ENCODE measurements around the gene NFATC3.
"Not testable (repeated sequence)": the region's sequence is repeated elsewhere in the genome, so short reads cannot be mapped to it uniquely, and the experiment has no call there.

NFATC3 gene

GRCh38 chr16:68083861-68084503 lies 1.2 kb upstream of the NFATC3 start:
- DNase-seq (ENCODE audit: insufficient read length): no peak
- FAIRE-seq: no peak
- no peak for TF ChIP-seq POLR2AphosphoS5 (IDR thresholded peaks at IDR 0.05; ENCODE audit: low read depth, low read length)

- FAIRE-seq (peak; percentile 97), DNase-seq (ENCODE audit: insufficient read length) (peak; percentile 88)
- no peak for TF ChIP-seq TAF1 (IDR thresholded peaks at IDR 0.05; ENCODE audit: borderline replicate concordance, low read depth, low read length)
- peak; percentile 80 for TF ChIP-seq POLR2AphosphoS5 (IDR thresholded peaks at IDR 0.05; ENCODE audit: low read depth, low read length)
- peak; percentile 90 for TF ChIP-seq POLR2A (IDR thresholded peaks at IDR 0.05; ENCODE audit: low read depth, low read length)
Measured at GRCh38 chr16:68084504-68085258, 489 bp upstream of the NFATC3 start.

GRCh38 chr16:68086336-68086841 lies 1.2 kb downstream of the NFATC3 start:
- DNase-seq (ENCODE audit: insufficient read length): no peak
- no peak for FAIRE-seq
- TF ChIP-seq TAF1 (IDR thresholded peaks at IDR 0.05; ENCODE audit: borderline replicate concordance, low read depth, low read length) (no peak), POLR2A (IDR thresholded peaks at IDR 0.05; ENCODE audit: low read depth, low read length) (no peak), POLR2AphosphoS5 (IDR thresholded peaks at IDR 0.05; ENCODE audit: low read depth, low read length) (no peak)

- FAIRE-seq: peak; percentile 9
- DNase-seq (ENCODE audit: insufficient read length): no peak
- TF ChIP-seq TAF1 (IDR thresholded peaks at IDR 0.05; ENCODE audit: borderline replicate concordance, low read depth, low read length) (no peak), POLR2AphosphoS5 (IDR thresholded peaks at IDR 0.05; ENCODE audit: low read depth, low read length) (no peak), POLR2A (IDR thresholded peaks at IDR 0.05; ENCODE audit: low read depth, low read length) (no peak)
Measured at GRCh38 chr16:68086860-68087268, 1.7 kb downstream of the NFATC3 start.

GRCh38 chr16:68087688-68088087 lies 2.5 kb downstream of the NFATC3 start:
- TF ChIP-seq POLR2AphosphoS5 (IDR thresholded peaks at IDR 0.05; ENCODE audit: low read depth, low read length) (no peak), TAF1 (IDR thresholded peaks at IDR 0.05; ENCODE audit: borderline replicate concordance, low read depth, low read length) (no peak), POLR2A (IDR thresholded peaks at IDR 0.05; ENCODE audit: low read depth, low read length) (no peak)
- FAIRE-seq (no peak), DNase-seq (ENCODE audit: insufficient read length) (no peak)

- FAIRE-seq: no peak
- DNase-seq (ENCODE audit: insufficient read length): no peak
- TF ChIP-seq POLR2AphosphoS5 (IDR thresholded peaks at IDR 0.05; ENCODE audit: low read depth, low read length): no peak
- TF ChIP-seq POLR2A (IDR thresholded peaks at IDR 0.05; ENCODE audit: low read depth, low read length): no peak
- no peak for TF ChIP-seq TAF1 (IDR thresholded peaks at IDR 0.05; ENCODE audit: borderline replicate concordance, low read depth, low read length)
Measured at GRCh38 chr16:68088130-68088972, 3.2 kb downstream of the NFATC3 start.

- TF ChIP-seq TAF1 (IDR thresholded peaks at IDR 0.05; ENCODE audit: borderline replicate concordance, low read depth, low read length) (no peak), POLR2A (IDR thresholded peaks at IDR 0.05; ENCODE audit: low read depth, low read length) (no peak), POLR2AphosphoS5 (IDR thresholded peaks at IDR 0.05; ENCODE audit: low read depth, low read length) (no peak)
- FAIRE-seq (no peak), DNase-seq (ENCODE audit: insufficient read length) (no peak)
Measured at GRCh38 chr16:68089067-68089466, 3.9 kb downstream of the NFATC3 start.

- TF ChIP-seq POLR2AphosphoS5 (IDR thresholded peaks at IDR 0.05; ENCODE audit: low read depth, low read length) (no peak), TAF1 (IDR thresholded peaks at IDR 0.05; ENCODE audit: borderline replicate concordance, low read depth, low read length) (no peak)
- FAIRE-seq (no peak), DNase-seq (ENCODE audit: insufficient read length) (no peak)
Measured at GRCh38 chr16:68090130-68090529, 5.0 kb downstream of the NFATC3 start.

GRCh38 chr16:68090533-68090932 lies 5.4 kb downstream of the NFATC3 start:
- DNase-seq (ENCODE audit: insufficient read length) (no peak), FAIRE-seq (no peak)
- no peak for TF ChIP-seq POLR2A (IDR thresholded peaks at IDR 0.05; ENCODE audit: low read depth, low read length)
- TF ChIP-seq POLR2AphosphoS5 (IDR thresholded peaks at IDR 0.05; ENCODE audit: low read depth, low read length): no peak
- no peak for TF ChIP-seq TAF1 (IDR thresholded peaks at IDR 0.05; ENCODE audit: borderline replicate concordance, low read depth, low read length)

- FAIRE-seq: no peak
- TF ChIP-seq TAF1 (IDR thresholded peaks at IDR 0.05; ENCODE audit: borderline replicate concordance, low read depth, low read length) (no peak), POLR2A (IDR thresholded peaks at IDR 0.05; ENCODE audit: low read depth, low read length) (no peak), POLR2AphosphoS5 (IDR thresholded peaks at IDR 0.05; ENCODE audit: low read depth, low read length) (no peak)
- no peak for DNase-seq (ENCODE audit: insufficient read length)
Measured at GRCh38 chr16:68091380-68092261, 6.5 kb downstream of the NFATC3 start.

GRCh38 chr16:68092275-68092674 lies 7.1 kb downstream of the NFATC3 start:
- not testable (repeated sequence) for DNase-seq (ENCODE audit: insufficient read length); FAIRE-seq
